Measurements from ENCODE around the gene IMPACT.

DNA sequence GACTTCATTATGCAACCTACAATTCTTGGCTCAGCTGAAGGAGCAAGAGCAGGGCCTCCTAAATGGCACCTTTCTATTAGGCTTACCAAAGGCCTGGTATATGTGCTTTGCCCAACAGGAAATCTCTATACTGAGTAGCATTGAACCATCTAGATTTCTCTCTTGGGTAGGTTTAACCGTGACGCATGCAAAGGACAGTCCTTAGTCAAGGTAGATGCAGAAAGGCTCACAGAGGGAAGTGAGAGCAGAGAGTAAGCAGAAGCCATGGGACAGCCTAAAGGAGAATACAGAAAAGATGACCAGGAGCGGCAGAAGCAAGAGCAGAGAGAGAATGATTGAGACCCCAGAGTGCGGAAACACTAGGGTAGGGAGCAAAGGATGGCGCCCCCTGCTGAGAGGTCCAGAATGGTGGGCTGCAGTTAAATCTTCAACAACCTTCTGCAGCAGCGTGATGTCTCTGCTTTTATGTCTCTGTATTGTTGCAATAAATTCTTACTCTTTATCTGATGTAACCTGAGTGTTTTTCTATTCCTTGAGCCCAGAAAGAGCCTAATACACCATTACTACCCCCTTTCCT, 24.2 kb upstream of the IMPACT start:
- TF ChIP-seq NR1H2 (CRISPR knock-in tag; IDR thresholded peaks at IDR 0.05) (no peak), FOXJ3 (CRISPR knock-in tag; IDR thresholded peaks at IDR 0.05; ENCODE audit: borderline replicate concordance) (no peak), FOXK1 (CRISPR knock-in tag; IDR thresholded peaks at IDR 0.05) (no peak), ETV6 (CRISPR knock-in tag; IDR thresholded peaks at IDR 0.05) (no peak), TEAD4 (CRISPR knock-in tag; IDR thresholded peaks at IDR 0.05) (no peak), ZNF317 (CRISPR knock-in tag; IDR thresholded peaks at IDR 0.05; ENCODE audit: borderline replicate concordance, low read depth) (no peak), NFE2L1 (CRISPR knock-in tag; IDR thresholded peaks at IDR 0.05) (no peak), SMAD4 (CRISPR knock-in tag; IDR thresholded peaks at IDR 0.05) (no peak), JUN (CRISPR knock-in tag; IDR thresholded peaks at IDR 0.05) (no peak)
- TF ChIP-seq, protein P1, sequence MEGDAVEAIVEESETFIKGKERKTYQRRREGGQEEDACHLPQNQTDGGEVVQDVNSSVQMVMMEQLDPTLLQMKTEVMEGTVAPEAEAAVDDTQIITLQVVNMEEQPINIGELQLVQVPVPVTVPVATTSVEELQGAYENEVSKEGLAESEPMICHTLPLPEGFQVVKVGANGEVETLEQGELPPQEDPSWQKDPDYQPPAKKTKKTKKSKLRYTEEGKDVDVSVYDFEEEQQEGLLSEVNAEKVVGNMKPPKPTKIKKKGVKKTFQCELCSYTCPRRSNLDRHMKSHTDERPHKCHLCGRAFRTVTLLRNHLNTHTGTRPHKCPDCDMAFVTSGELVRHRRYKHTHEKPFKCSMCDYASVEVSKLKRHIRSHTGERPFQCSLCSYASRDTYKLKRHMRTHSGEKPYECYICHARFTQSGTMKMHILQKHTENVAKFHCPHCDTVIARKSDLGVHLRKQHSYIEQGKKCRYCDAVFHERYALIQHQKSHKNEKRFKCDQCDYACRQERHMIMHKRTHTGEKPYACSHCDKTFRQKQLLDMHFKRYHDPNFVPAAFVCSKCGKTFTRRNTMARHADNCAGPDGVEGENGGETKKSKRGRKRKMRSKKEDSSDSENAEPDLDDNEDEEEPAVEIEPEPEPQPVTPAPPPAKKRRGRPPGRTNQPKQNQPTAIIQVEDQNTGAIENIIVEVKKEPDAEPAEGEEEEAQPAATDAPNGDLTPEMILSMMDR (IDR thresholded peaks at IDR 0.05): no peak
- TF ChIP-seq, protein P2, sequence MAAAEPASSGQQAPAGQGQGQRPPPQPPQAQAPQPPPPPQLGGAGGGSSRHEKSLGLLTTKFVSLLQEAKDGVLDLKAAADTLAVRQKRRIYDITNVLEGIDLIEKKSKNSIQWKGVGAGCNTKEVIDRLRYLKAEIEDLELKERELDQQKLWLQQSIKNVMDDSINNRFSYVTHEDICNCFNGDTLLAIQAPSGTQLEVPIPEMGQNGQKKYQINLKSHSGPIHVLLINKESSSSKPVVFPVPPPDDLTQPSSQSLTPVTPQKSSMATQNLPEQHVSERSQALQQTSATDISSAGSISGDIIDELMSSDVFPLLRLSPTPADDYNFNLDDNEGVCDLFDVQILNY (CRISPR knock-in tag; IDR thresholded peaks at IDR 0.05): no peak
- TF ChIP-seq, protein P3, sequence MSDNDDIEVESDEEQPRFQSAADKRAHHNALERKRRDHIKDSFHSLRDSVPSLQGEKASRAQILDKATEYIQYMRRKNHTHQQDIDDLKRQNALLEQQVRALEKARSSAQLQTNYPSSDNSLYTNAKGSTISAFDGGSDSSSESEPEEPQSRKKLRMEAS (CRISPR knock-in tag; IDR thresholded peaks at IDR 0.05): no peak
- TF ChIP-seq, protein P4, sequence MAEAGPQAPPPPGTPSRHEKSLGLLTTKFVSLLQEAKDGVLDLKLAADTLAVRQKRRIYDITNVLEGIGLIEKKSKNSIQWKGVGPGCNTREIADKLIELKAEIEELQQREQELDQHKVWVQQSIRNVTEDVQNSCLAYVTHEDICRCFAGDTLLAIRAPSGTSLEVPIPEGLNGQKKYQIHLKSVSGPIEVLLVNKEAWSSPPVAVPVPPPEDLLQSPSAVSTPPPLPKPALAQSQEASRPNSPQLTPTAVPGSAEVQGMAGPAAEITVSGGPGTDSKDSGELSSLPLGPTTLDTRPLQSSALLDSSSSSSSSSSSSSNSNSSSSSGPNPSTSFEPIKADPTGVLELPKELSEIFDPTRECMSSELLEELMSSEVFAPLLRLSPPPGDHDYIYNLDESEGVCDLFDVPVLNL (CRISPR knock-in tag; IDR thresholded peaks at IDR 0.05; ENCODE audit: borderline replicate concordance, low read depth): no peak

Measured in WTC11 (cell line).